Measurements from ENCODE around the gene STXBP5. TPM values are rescaled to one million over a fixed set of nuclear protein-coding genes. Genes with fewer than 3 reads are reported as not detected.

The STXBP5 gene
- total RNA-seq, 2 experiments from 2014 or later, result 14.4 to 15.0 TPM

DNA sequence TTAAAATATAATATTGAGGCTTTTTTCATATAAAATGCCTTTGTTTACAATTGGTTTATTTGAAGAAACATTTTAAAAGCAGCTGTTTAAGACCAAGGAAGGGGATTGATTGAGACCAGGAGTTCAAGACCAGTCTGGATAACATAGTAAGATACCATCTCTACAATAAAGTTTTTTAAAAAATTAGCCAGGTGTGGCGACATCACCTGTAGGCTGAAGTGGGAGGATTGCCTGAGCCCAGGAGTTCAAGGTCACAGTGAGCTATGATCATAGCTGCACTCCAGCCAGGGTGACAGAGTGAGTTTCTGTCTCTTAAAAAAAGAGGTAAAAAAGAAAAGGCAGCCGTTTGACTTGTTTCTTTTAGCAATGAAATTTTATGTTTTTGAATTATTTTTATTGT lies 117.0 kb downstream of the STXBP5 start:
- ChIA-PET POLR2A (no interaction called here), CTCF (interaction anchor here (0.7 kb wide), 1 partner anchor 60 kb away, joined by 3 read pairs; no protein-coding TSS in a partner anchor)
- H3K9me3 Mint-ChIP-seq (ENCODE audit: low read depth), result no peaks in the 10 kb centered on the region
- no peak for ATAC-seq
- no peak overlapping the region for H3K27ac Mint-ChIP-seq
- intact Hi-C loops (cut with DNase I, micrococcal nuclease), result loop anchor here in 1 of 2 experiments (5.0 kb wide), 1 partner anchor 124 kb away; no protein-coding TSS in a partner anchor
- H3K36me3 Mint-ChIP-seq (ENCODE audit: low read depth), result peaks cover 29% of the 10 kb centered on the region
- peaks cover 19% of the 10 kb centered on the region for H3K4me1 Mint-ChIP-seq
- H3K4me3 Mint-ChIP-seq, result no peak overlapping the region
- H3K27me3 Mint-ChIP-seq, result no peaks in the 10 kb centered on the region
- DNase-seq, result no peak

DNA sequence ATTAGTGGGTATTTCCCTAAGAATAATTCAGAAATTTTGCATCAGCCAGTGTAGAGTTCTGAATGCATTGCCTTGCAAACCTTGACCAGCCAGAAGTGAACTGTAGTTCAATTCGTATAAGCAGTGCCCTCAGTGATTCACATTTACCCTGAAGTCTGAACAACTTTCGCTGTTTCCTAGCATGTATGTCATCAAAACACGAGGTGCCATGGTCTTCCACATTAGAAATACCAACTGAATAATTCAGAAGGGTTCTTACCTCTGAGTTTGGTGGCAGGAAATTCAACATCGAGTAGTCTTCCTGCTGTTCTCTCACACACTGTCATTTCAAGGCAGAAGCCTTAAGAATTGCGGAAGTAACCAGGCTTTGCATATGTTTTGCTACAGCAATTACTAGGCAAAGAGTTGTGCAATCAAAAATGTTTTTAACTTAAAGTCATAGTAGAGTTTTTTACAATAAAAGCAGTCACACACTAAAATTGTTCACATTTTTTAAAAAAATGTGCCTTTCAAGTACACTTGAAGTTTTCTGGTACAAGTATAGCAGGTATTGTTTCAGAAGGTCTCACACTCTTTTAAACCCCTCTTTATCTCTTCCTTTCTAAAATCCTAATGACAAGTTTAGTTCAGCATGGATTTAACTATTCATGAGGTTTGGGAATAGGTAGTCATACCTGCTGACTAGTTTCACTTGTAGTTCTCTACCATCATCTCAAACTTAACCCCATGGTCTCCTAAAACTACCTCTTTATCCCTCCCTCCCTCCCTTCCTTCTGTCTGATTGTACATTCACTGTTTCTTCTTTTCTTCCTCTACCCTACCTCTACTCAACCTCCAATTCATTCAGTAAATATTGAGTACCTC lies 118.3 kb downstream of the STXBP5 start:
- no peaks in the 10 kb centered on the region for H3K9me3 Mint-ChIP-seq (ENCODE audit: low read depth)
- H3K36me3 Mint-ChIP-seq (ENCODE audit: low read depth), result peaks cover 28% of the 10 kb centered on the region
- H3K4me3 Mint-ChIP-seq, result peak overlapping the region; percentile 51
- ChIA-PET POLR2A (no interaction called here), CTCF (interaction anchor here (0.6 kb wide), 1 partner anchor 399 kb away, joined by 3 read pairs; no protein-coding TSS in a partner anchor)
- H3K27ac Mint-ChIP-seq, result peak overlapping the region; percentile 91
- peak; percentile 32 for DNase-seq
- H3K27me3 Mint-ChIP-seq, result no peaks in the 10 kb centered on the region
- H3K4me1 Mint-ChIP-seq, result peaks cover 19% of the 10 kb centered on the region
- peak; percentile 94 for ATAC-seq
- intact Hi-C loops (cut with DNase I, micrococcal nuclease), result loop anchor here (1.0 to 5.0 kb wide), 3 partner anchors 40 to 125 kb away; no protein-coding TSS in a partner anchor

DNA sequence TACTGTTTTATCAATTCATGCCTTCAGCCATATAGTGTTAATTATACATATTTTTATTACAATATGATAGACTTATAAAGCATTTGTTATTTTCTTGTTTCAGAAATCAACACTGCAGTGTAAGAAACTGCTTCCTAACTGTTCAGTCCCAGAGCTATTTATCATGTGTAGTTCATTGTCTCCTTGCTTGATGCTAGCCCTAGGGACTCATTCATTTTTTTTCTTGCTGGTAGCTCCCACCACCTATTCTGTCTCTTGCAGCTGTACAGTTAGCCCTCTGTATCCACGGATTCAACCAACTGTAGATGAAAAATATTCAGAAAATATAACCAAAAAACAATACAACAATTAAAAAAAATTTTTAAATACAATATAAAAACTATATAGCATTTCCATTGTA lies 121.3 kb downstream of the STXBP5 start:
- Mint-ChIP-seq H3K27me3 (no peaks in the 10 kb centered on the region), H3K36me3 (ENCODE audit: low read depth) (peaks cover 33% of the 10 kb centered on the region), H3K4me1 (peaks cover 19% of the 10 kb centered on the region), H3K9me3 (ENCODE audit: low read depth) (no peaks in the 10 kb centered on the region), H3K27ac (no peak overlapping the region), H3K4me3 (no peak overlapping the region)
- POLR2A ChIA-PET, result no interaction called here
- intact Hi-C loops (cut with DNase I, micrococcal nuclease), result no loop called here
- no peak for ATAC-seq
- no peak for DNase-seq
- CTCF ChIA-PET, result interaction anchor here (1.2 kb wide), 1 partner anchor 62 kb away, joined by 3 read pairs; no protein-coding TSS in a partner anchor

DNA sequence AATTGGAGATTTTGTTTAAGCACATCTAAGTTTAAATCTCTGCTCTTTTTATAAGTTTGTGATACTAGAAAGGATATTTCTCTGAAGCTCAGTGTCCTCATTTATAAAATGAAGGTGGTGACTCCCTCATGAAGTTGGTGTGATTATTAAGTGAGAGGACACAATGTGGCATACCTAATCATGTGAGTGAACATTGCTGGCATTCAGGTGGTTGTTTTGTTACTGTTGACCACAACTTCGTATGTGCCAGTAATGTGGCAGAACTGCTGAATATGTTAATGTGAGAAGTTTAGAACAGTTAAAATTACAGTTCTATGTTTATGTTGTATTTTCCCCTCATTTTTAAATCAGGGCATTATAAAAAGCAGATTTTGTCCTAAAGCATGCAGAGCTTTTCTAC lies 127.2 kb downstream of the STXBP5 start:
- no peak for DNase-seq
- CTCF ChIA-PET, result no interaction called here
- H3K4me1 Mint-ChIP-seq, result no peaks in the 10 kb centered on the region
- intact Hi-C loops (cut with DNase I, micrococcal nuclease), result no loop called here
- peaks cover 23% of the 10 kb centered on the region for H3K36me3 Mint-ChIP-seq (ENCODE audit: low read depth)
- no peaks in the 10 kb centered on the region for H3K9me3 Mint-ChIP-seq (ENCODE audit: low read depth)
- POLR2A ChIA-PET, result no interaction called here
- H3K27me3 Mint-ChIP-seq, result no peaks in the 10 kb centered on the region
- no peak overlapping the region for H3K4me3 Mint-ChIP-seq
- no peak overlapping the region for H3K27ac Mint-ChIP-seq
- no peak for ATAC-seq

DNA sequence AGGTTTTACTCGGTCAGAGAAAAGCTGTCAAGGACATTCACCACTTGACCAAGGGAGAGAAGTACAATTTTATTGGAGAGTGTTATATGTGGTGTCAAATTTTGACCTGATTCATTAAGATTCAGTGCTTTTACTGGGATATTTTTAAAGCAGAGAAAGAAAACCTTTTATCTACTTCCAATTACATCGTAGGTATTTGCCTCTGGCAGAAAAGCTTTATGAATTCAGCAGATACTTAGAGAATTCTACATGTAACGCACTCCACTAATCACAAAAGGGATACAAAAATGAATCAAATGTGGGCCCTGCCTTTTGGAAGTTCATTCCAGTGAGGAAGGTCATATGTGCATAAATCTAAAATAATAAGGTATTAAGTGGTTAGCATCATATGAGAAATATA lies 133.7 kb downstream of the STXBP5 start:
- POLR2A ChIA-PET, result no interaction called here
- intact Hi-C loops (cut with DNase I, micrococcal nuclease), result no loop called here
- no peak for ATAC-seq
- peaks cover 17% of the 10 kb centered on the region for H3K36me3 Mint-ChIP-seq (ENCODE audit: low read depth)
- no peak overlapping the region for H3K4me3 Mint-ChIP-seq
- H3K27me3 Mint-ChIP-seq, result no peaks in the 10 kb centered on the region
- DNase-seq, result no peak
- H3K9me3 Mint-ChIP-seq (ENCODE audit: low read depth), result no peaks in the 10 kb centered on the region
- H3K4me1 Mint-ChIP-seq, result no peaks in the 10 kb centered on the region
- H3K27ac Mint-ChIP-seq, result no peak overlapping the region
- CTCF ChIA-PET, result no interaction called here

DNA sequence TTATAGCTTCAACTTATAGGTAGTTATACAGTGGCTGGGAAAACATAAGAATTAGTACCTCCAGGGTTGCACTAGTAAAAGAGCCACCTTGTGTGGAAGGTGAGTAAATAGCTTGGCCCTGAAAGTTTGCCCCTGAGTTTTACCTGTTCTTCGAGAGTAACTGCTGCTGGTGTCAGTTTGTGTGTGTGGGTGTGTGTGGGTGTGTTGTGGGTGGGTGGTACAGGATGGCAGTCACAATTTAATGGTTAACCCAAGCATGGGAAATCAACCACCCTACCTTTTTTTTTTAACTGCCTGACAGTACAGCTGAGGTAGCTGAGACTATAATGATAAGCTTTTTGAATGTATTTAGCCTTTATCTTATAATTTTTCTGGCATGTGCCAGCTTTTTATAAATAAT lies 137.3 kb downstream of the STXBP5 start:
- intact Hi-C loops (cut with DNase I, micrococcal nuclease), result no loop called here
- no peaks in the 10 kb centered on the region for H3K27me3 Mint-ChIP-seq
- H3K4me3 Mint-ChIP-seq, result no peak overlapping the region
- no peaks in the 10 kb centered on the region for H3K9me3 Mint-ChIP-seq (ENCODE audit: low read depth)
- no peak for DNase-seq
- no peak for ATAC-seq
- ChIA-PET CTCF (interaction anchor here (1.1 kb wide), 1 partner anchor 9 kb away, joined by 3 read pairs; no protein-coding TSS in a partner anchor), POLR2A (no interaction called here)
- peaks cover 2% of the 10 kb centered on the region for H3K4me1 Mint-ChIP-seq
- no peak overlapping the region for H3K27ac Mint-ChIP-seq
- peaks cover 20% of the 10 kb centered on the region for H3K36me3 Mint-ChIP-seq (ENCODE audit: low read depth)

DNA sequence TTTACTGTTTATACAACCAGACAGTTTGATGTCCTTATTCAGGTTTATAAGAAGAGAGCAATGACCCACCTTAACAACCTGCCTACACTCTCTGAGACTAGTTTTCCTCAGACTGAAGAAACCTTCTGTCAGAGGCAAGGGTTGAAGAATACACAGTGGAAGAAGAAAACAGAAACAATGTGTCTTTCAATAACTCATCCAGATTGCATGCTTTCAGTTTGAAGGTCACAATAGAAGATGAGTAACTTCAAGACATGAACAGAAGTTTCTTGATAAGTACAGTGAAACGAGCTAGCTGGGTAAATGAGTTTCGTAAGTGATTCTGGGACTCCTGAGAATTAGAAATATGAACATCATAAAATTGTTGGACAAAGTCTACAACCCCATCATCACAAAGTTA lies 141.7 kb downstream of the STXBP5 start:
- ATAC-seq, result peak; percentile 70
- intact Hi-C loops (cut with DNase I, micrococcal nuclease), result no loop called here
- ChIA-PET CTCF (interaction anchor here (0.6 kb wide), 1 partner anchor 768 kb away, joined by 3 read pairs; no protein-coding TSS in a partner anchor), POLR2A (no interaction called here)
- Mint-ChIP-seq H3K27ac (no peak overlapping the region), H3K9me3 (ENCODE audit: low read depth) (no peaks in the 10 kb centered on the region), H3K4me3 (no peak overlapping the region), H3K4me1 (peaks cover 2% of the 10 kb centered on the region), H3K36me3 (ENCODE audit: low read depth) (peaks cover 16% of the 10 kb centered on the region), H3K27me3 (no peaks in the 10 kb centered on the region)
- DNase-seq, result no peak

DNA sequence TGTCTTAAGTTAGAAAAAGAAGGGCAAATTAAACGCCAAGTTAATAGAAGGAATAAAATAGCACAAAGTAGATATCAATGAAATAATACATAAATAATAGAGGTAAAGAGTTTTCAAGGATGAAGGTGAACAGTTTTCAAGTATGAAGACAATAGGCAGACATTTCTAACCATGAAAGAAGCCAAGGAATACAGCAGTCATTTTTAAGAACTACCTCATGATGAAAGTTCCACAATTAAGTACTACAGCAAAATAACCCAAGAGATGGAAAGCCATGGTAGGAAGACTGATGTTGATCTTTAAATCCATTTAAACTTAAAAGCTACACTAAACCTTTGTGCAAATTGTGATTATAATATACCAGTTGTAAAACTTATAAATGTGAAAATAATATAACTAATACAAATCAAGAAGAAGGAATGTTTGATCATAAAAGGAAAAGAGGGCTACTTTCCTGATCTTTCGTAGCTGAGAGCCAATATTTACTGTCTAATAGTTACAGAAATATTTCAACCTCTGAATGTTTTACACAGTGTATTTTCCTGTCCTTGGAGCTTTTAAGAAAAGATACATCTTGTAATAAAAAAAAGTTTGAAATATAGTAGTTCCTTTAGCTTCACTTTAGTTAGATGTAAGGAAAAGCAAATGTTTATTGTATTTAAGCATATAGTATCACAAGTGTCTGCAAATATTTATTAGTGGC lies 143.1 kb downstream of the STXBP5 start:
- Mint-ChIP-seq H3K4me3 (no peak overlapping the region), H3K9me3 (ENCODE audit: low read depth) (no peaks in the 10 kb centered on the region), H3K36me3 (ENCODE audit: low read depth) (peaks cover 7% of the 10 kb centered on the region), H3K27ac (no peak overlapping the region), H3K4me1 (peaks cover 2% of the 10 kb centered on the region), H3K27me3 (no peaks in the 10 kb centered on the region)
- DNase-seq, result no peak
- ChIA-PET POLR2A (no interaction called here), CTCF (no interaction called here)
- ATAC-seq, result no peak
- intact Hi-C loops (cut with DNase I, micrococcal nuclease), result no loop called here

DNA sequence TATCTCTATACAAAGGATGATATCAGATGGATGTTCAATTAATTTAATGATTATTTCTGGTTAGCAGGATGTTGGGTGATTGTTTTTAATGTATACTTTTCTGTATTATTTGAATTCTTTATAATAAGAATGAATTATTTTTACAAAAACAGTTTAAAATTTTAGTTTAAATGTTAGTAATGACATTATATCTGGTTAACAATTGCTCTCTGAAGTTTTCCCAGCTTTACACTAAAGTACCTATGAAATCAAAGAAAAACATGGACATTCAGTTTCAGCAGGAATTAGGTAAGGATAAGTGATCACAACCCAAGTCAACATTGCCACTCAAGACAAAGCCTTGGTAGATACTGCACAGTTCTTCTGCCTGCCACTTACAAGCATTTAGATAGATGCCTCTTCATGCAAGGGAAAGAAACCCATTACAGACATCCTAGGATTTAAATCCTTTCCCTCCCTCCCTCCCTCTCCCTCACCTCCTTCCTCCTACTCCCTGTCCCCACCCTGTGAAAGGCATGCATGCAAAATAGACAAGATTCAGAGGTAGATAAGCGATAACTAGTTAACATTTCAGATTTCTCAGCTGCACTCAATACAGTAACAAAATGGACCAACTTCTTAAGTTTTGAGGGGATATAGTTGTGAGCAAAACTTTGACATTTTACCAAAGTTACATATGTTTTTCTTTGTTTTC lies 143.8 kb downstream of the STXBP5 start:
- Mint-ChIP-seq H3K27ac (no peak overlapping the region), H3K36me3 (ENCODE audit: low read depth) (peaks cover 7% of the 10 kb centered on the region), H3K4me3 (no peak overlapping the region), H3K4me1 (peaks cover 2% of the 10 kb centered on the region), H3K27me3 (no peaks in the 10 kb centered on the region), H3K9me3 (ENCODE audit: low read depth) (no peaks in the 10 kb centered on the region)
- ATAC-seq (no peak), DNase-seq (no peak)
- POLR2A ChIA-PET, result no interaction called here
- intact Hi-C loops (cut with DNase I, micrococcal nuclease), result no loop called here
- CTCF ChIA-PET, result no interaction called here

DNA sequence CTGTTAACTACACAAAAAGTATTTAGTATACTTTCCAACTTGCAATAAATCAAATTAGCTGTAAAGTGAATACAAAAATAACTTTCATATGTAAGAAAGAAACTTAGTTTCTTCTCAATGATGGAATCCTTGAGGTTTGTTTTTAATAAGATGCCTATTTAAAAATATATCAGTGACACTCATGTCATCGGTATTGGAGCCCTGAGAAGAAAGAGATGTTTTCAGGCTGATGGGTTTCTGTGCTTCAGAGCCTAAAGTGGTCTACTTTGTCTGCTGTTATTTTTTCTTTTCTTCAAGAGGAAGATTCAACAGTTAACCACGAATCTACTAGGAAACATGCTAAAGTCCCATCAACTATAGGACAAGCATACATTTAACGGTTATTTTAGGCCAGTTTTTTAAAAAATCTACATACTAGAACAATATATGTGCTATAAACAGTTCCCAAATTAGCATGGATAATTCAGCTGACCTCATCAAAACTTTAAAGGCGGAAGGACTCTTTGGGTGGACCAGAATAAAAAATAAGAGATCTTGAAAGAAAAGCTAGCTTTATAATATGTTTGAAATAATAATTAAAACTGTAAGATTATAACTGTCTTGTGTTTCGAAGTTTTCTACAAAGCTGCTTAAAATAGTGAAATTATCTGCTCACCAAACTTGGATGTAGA lies 157.2 kb downstream of the STXBP5 start:
- Mint-ChIP-seq H3K27ac (no peak overlapping the region), H3K9me3 (ENCODE audit: low read depth) (peaks cover 3% of the 10 kb centered on the region), H3K36me3 (ENCODE audit: low read depth) (peaks cover 38% of the 10 kb centered on the region), H3K4me3 (no peak overlapping the region), H3K4me1 (no peaks in the 10 kb centered on the region), H3K27me3 (no peaks in the 10 kb centered on the region)
- ChIA-PET CTCF (interaction anchor here (0.7 kb wide), 1 partner anchor 10 kb away, joined by 3 read pairs; no protein-coding TSS in a partner anchor), POLR2A (no interaction called here)
- DNase-seq (no peak), ATAC-seq (no peak)
- intact Hi-C loops (cut with DNase I, micrococcal nuclease), result no loop called here

DNA sequence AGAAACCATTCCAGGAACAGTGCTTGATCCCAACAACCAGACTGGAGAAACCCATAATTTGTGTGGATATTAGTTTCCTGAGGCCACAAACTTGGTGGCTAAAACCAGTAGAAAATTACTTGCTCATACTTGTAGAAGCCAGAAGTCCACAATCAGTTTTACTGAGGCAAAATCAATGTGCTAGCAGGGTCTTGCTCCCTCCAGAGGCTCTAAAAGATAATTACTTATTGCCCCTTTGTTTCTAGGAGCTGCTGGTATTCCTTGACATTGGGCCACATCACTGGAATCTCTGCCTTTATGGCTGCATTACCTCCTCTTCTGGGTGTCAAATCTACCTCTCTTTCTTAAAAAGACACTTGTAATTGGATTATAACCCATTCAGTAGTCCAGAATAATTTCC lies 162.1 kb downstream of the STXBP5 start:
- POLR2A ChIA-PET, result no interaction called here
- intact Hi-C loops (cut with DNase I, micrococcal nuclease), result no loop called here
- H3K36me3 Mint-ChIP-seq (ENCODE audit: low read depth), result peaks cover 23% of the 10 kb centered on the region
- CTCF ChIA-PET, result interaction anchor here (0.8 kb wide), 1 partner anchor 17 kb away, joined by 4 read pairs; no protein-coding TSS in a partner anchor
- no peak overlapping the region for H3K27ac Mint-ChIP-seq
- no peaks in the 10 kb centered on the region for H3K4me1 Mint-ChIP-seq
- H3K9me3 Mint-ChIP-seq (ENCODE audit: low read depth), result no peaks in the 10 kb centered on the region
- no peak overlapping the region for H3K4me3 Mint-ChIP-seq
- DNase-seq (no peak), ATAC-seq (no peak)
- no peaks in the 10 kb centered on the region for H3K27me3 Mint-ChIP-seq

Measured in activated CD4-positive, alpha-beta T cell treated with anti-CD3 and anti-CD28 coated beads for 36 hours (primary cell).